HG02610 (cell line): ENCODE results near the gene GPBP1L1.
"Not testable (repeated sequence)": the region's sequence is repeated elsewhere in the genome, so short reads cannot be mapped to it uniquely, and the experiment has no call there.

ENCODE experiments used
- ATAC-seq: cut with Tn5 transposase; IDR thresholded peaks from one replicate; pipeline ENCODE4 v1.9.1; 2021; ENCODE audit warnings: mild to moderate bottlenecking, moderate library complexity; ENCODE audit not compliant: unreplicated experiment

Gene GPBP1L1

GRCh38 chr1:45684402-45684801, 1.9 kb downstream of the GPBP1L1 start:
- no peak for ATAC-seq

- no peak for ATAC-seq
These were observed 3.4 kb downstream of the GPBP1L1 start for GRCh38 chr1:45682942-45683341.

GRCh38 chr1:45679123-45679522, 7.2 kb downstream of the GPBP1L1 start:
- ATAC-seq, result no peak

GRCh38 chr1:45678489-45678888, 7.8 kb downstream of the GPBP1L1 start:
- ATAC-seq, result no peak

- no peak for ATAC-seq
These were observed 8.5 kb downstream of the GPBP1L1 start for GRCh38 chr1:45677751-45678245.

- not testable (repeated sequence) for ATAC-seq
These were observed 9.8 kb downstream of the GPBP1L1 start for GRCh38 chr1:45676553-45676952.

- no peak for ATAC-seq
These were observed 11.9 kb downstream of the GPBP1L1 start for GRCh38 chr1:45674478-45674877.

GRCh38 chr1:45673956-45674355, 12.4 kb downstream of the GPBP1L1 start:
- ATAC-seq, result no peak

- ATAC-seq, result no peak
These were observed 16.3 kb downstream of the GPBP1L1 start for GRCh38 chr1:45669859-45670655.

GRCh38 chr1:45669379-45669778, 17.0 kb downstream of the GPBP1L1 start:
- ATAC-seq, result no peak

GRCh38 chr1:45668526-45668925, 17.8 kb downstream of the GPBP1L1 start:
- no peak for ATAC-seq

GRCh38 chr1:45667321-45668111, 18.8 kb downstream of the GPBP1L1 start:
- no peak for ATAC-seq

GRCh38 chr1:45666836-45667235, 19.5 kb downstream of the GPBP1L1 start:
- no peak for ATAC-seq

GRCh38 chr1:45660336-45660735, 26.0 kb downstream of the GPBP1L1 start:
- ATAC-seq, result no peak

- ATAC-seq, result no peak
These were observed 27.1 kb downstream of the GPBP1L1 start for GRCh38 chr1:45659222-45659621.

- ATAC-seq, result no peak
These were observed 28.2 kb downstream of the GPBP1L1 start for GRCh38 chr1:45658171-45658570.

GRCh38 chr1:45656573-45657226, 29.6 kb downstream of the GPBP1L1 start:
- no peak for ATAC-seq

GRCh38 chr1:45654540-45655280, 31.6 kb downstream of the GPBP1L1 start:
- ATAC-seq, result no peak

- no peak for ATAC-seq
These were observed 38.9 kb downstream of the GPBP1L1 start for GRCh38 chr1:45647248-45648021.

GRCh38 chr1:45644661-45645060, 41.7 kb downstream of the GPBP1L1 start:
- ATAC-seq, result no peak
